ENCODE data around the gene GJA3.
A peak's percentile ranks its signal among the peaks of the same experiment; 100 is the strongest.

GJA3 gene

GRCh38 chr13:20118268-20119140 is 42.3 kb downstream of the GJA3 start:
- Histone ChIP-seq H3K9me2 (ENCODE audit: low read depth, low read length) (no peaks in the 10 kb centered on the region), H4K20me1 (ENCODE audit: insufficient read depth, low read length) (no peaks in the 10 kb centered on the region), H3F3A (ENCODE audit: insufficient read depth, low read length) (no peaks in the 10 kb centered on the region), H3K9me3 (ENCODE audit: low read length) (no peaks in the 10 kb centered on the region), H3K27me3 (ENCODE audit: insufficient read depth, low read length) (peaks cover 5% of the 10 kb centered on the region; the same call in 1 of the 2 replicates), H3K4me1 (ENCODE audit: insufficient read depth, low read length, severe bottlenecking) (peaks cover 31% of the 10 kb centered on the region), H3K4me3 (ENCODE audit: low read depth, low read length, poor library complexity, severe bottlenecking) (peak overlapping the region; percentile 65), H3K4me2 (ENCODE audit: low read length) (peak overlapping the region; percentile 100), H3K36me3 (ENCODE audit: insufficient read depth, low read length) (no peaks in the 10 kb centered on the region), H2AFZ (ENCODE audit: low read length) (peak overlapping the region; percentile 88; the same call in 1 of the 2 replicates), H3K27ac (ENCODE audit: low read depth, low read length, poor library complexity, severe bottlenecking) (no peak overlapping the region), H3K9ac (ENCODE audit: low read length) (peak overlapping the region; percentile 53), H3K79me2 (ENCODE audit: insufficient read depth, low read length) (no peaks in the 10 kb centered on the region)
- no peak for TF ChIP-seq EZH2 (IDR thresholded peaks at IDR 0.05; ENCODE audit: borderline replicate concordance, low read length)
- peak; percentile 36; the same call in 1 of the 2 replicates for TF ChIP-seq CTCF (IDR thresholded peaks at IDR 0.05; ENCODE audit: low read length)

GRCh38 chr13:20116213-20116612 is 44.6 kb downstream of the GJA3 start:
- Histone ChIP-seq H3K9me2 (ENCODE audit: low read depth, low read length) (no peaks in the 10 kb centered on the region), H2AFZ (ENCODE audit: low read length) (no peak overlapping the region), H3K27ac (ENCODE audit: low read depth, low read length, poor library complexity, severe bottlenecking) (no peak overlapping the region), H3K36me3 (ENCODE audit: insufficient read depth, low read length) (no peaks in the 10 kb centered on the region), H3F3A (ENCODE audit: insufficient read depth, low read length) (no peaks in the 10 kb centered on the region), H3K4me1 (ENCODE audit: insufficient read depth, low read length, severe bottlenecking) (peaks cover 30% of the 10 kb centered on the region), H3K4me2 (ENCODE audit: low read length) (no peak overlapping the region), H4K20me1 (ENCODE audit: insufficient read depth, low read length) (no peaks in the 10 kb centered on the region), H3K4me3 (ENCODE audit: low read depth, low read length, poor library complexity, severe bottlenecking) (no peak overlapping the region), H3K79me2 (ENCODE audit: insufficient read depth, low read length) (no peaks in the 10 kb centered on the region), H3K27me3 (ENCODE audit: insufficient read depth, low read length) (no peaks in the 10 kb centered on the region; the same call in 1 of the 2 replicates), H3K9me3 (ENCODE audit: low read length) (no peaks in the 10 kb centered on the region), H3K9ac (ENCODE audit: low read length) (no peak overlapping the region)
- TF ChIP-seq CTCF (IDR thresholded peaks at IDR 0.05; ENCODE audit: low read length) (peak; percentile 29; the same call in 1 of the 2 replicates), EZH2 (IDR thresholded peaks at IDR 0.05; ENCODE audit: borderline replicate concordance, low read length) (no peak)

- H3F3A ChIP-seq (ENCODE audit: insufficient read depth, low read length) = no peaks in the 10 kb centered on the region
- H2AFZ ChIP-seq (ENCODE audit: low read length) = no peak overlapping the region
- H3K9me3 ChIP-seq (ENCODE audit: low read length) = no peaks in the 10 kb centered on the region
- H3K4me3 ChIP-seq (ENCODE audit: low read depth, low read length, poor library complexity, severe bottlenecking) = no peak overlapping the region
- H3K9ac ChIP-seq (ENCODE audit: low read length) = no peak overlapping the region
- H3K4me2 ChIP-seq (ENCODE audit: low read length) = no peak overlapping the region
- peaks cover 9% of the 10 kb centered on the region for H3K4me1 ChIP-seq (ENCODE audit: insufficient read depth, low read length, severe bottlenecking)
- H3K79me2 ChIP-seq (ENCODE audit: insufficient read depth, low read length) = no peaks in the 10 kb centered on the region
- no peak overlapping the region for H3K27ac ChIP-seq (ENCODE audit: low read depth, low read length, poor library complexity, severe bottlenecking)
- H3K27me3 ChIP-seq (ENCODE audit: insufficient read depth, low read length) = no peaks in the 10 kb centered on the region
- no peak for TF ChIP-seq CTCF (IDR thresholded peaks at IDR 0.05; ENCODE audit: low read length)
- no peak for TF ChIP-seq EZH2 (IDR thresholded peaks at IDR 0.05; ENCODE audit: borderline replicate concordance, low read length)
- H3K36me3 ChIP-seq (ENCODE audit: insufficient read depth, low read length) = no peaks in the 10 kb centered on the region
- H3K9me2 ChIP-seq (ENCODE audit: low read depth, low read length) = no peaks in the 10 kb centered on the region
- no peaks in the 10 kb centered on the region for H4K20me1 ChIP-seq (ENCODE audit: insufficient read depth, low read length)
Observed at GRCh38 chr13:20114066-20114610, 46.7 kb downstream of the GJA3 start.

Data from OCI-LY1 (cell line).